Measurements from ENCODE around the gene TNFRSF25. TPM values are rescaled to one million over a fixed set of nuclear protein-coding genes. Genes with fewer than 3 reads are reported as not detected.

TNFRSF25 gene
- total and polyA plus RNA-seq, 2 of the 8 experiments (the other 6 are each of a cell fraction or from before 2014, with no cell fraction given) = 10.7 to 19.5 TPM

DNA sequence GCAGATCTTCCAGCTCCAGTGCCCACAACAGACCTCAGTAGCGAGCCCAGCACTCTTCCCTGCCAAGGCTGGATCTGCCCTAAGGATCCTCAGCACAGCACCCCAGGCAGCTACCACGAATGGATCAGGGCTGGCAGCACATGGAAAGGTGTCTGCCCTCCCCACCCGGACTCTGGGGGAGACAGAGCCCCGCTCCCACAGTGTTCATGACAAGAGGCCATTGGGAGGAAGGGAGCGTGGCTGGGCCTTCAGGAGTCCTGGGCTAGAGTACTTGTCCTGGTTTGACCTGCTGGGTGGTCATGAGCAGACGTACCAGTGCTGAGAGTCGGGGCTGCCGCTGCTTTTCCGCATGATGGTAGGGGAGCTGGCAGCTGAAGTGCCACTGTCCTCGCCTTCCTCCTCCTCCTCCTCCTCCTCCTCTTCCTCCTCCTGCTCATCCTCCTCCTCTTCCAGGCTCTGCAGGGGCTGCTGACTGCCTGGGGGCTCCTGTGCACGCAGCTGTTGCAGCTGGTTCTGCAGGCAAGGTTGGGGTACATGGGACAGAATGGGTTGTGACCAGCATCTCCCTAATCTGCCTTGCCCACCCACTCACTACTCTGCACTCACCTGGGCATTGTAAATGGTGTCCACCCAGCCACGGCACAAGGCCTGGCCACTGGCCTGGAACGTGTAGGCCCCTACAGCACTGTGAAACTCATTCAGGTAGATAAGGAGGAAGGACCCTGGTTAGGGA is 2.9 kb upstream of the TNFRSF25 start:
- ChIA-PET POLR2A (ENCODE audit: partially characterized antibody) (interaction anchor here (0.5 to 13.7 kb wide), 3 partner anchors 18 to 309 kb away, joined by 3 to 123 read pairs (median 3); no protein-coding TSS in a partner anchor), CTCF (ENCODE audit: partially characterized antibody) (interaction anchor here (1.0 to 6.1 kb wide), 11 partner anchors 8 to 45 kb away, joined by 3 to 37 read pairs (median 13); no protein-coding TSS in a partner anchor)
- Histone ChIP-seq H3K23me2 (ENCODE audit: low read depth, low read length) (no peaks in the 10 kb centered on the region; the same call in 1 of the 2 replicates), H4K20me1 (replicated peaks in 1 of 2; ENCODE audit: control insufficient read depth in 1 of 2, insufficient read depth in 2 of 2, low read length in 2 of 2) (peaks cover 5 to 12% of the 10 kb centered on the region in 2 experiments), H3K79me2 (ENCODE audit: control insufficient read depth in 1 of 2, insufficient read depth in 2 of 2, low read length in 2 of 2) (no peaks in the 10 kb centered on the region), H3K27me3 (replicated peaks in 1 of 4; ENCODE audit: control insufficient read depth in 3 of 4, extremely low read depth in 1 of 4, insufficient read depth in 3 of 4, low read length in 3 of 4) (peaks cover 0 to 7% (median 3%) of the 10 kb centered on the region in 4 experiments; a peak in 2 of 7 replicates), H2BK120ac (replicated peaks; ENCODE audit: low read depth, low read length) (no peak overlapping the region), H3K4me2 (ENCODE audit: insufficient read depth in 1 of 2, low read depth in 2 of 2, low read length in 2 of 2) (no peak overlapping the region), H3K9ac (replicated peaks in 1 of 4; ENCODE audit: extremely low read depth in 1 of 4, low read depth in 3 of 4, low read length in 3 of 4) (no peak overlapping the region), H3K79me1 (ENCODE audit: low read depth, low read length) (no peaks in the 10 kb centered on the region), H3K4ac (replicated peaks; ENCODE audit: insufficient read length, low read depth, low read length) (no peak overlapping the region), H2BK5ac (ENCODE audit: low read depth, low read length) (peak overlapping the region; percentile 24; the same call in 1 of the 2 replicates), H4K8ac (ENCODE audit: extremely low read depth, insufficient read depth, low read length) (no peak overlapping the region), H2AK5ac (ENCODE audit: low read depth, low read length) (no peak overlapping the region), H3K27ac (ENCODE audit: low read depth, low read length) (no peak overlapping the region), H3K23ac (ENCODE audit: insufficient read length) (no peak overlapping the region), H2BK12ac (ENCODE audit: low read depth, low read length) (no peak overlapping the region), H2AFZ (ENCODE audit: low read length) (no peak overlapping the region), H2BK20ac (ENCODE audit: low read length) (no peak overlapping the region), H3K14ac (ENCODE audit: insufficient read length) (no peak overlapping the region), H4K5ac (ENCODE audit: insufficient read length, low read depth, low read length) (no peak overlapping the region), H3K36me3 (ENCODE audit: control insufficient read depth in 2 of 4, insufficient read depth in 4 of 4, low read length in 3 of 4) (peaks cover 5 to 24% (median 11%) of the 10 kb centered on the region in 4 experiments; a peak in 5 of 8 replicates), H3K9me3 (ENCODE audit: insufficient read depth in 2 of 2, low read depth in 1 of 2, low read length in 1 of 2) (no peaks in the 10 kb centered on the region), H4K91ac (replicated peaks; ENCODE audit: insufficient read length, low read length) (no peak overlapping the region), H3K4me3 (ENCODE audit: extremely low read depth in 1 of 4, insufficient read depth in 2 of 4, low read depth in 3 of 4, low read length in 4 of 4) (no peak overlapping the region), H3K18ac (ENCODE audit: extremely low read depth, low read length) (no peak overlapping the region), H2BK15ac (ENCODE audit: low read length) (no peak overlapping the region), H3K56ac (replicated peaks; ENCODE audit: insufficient read length, low read depth, low read length) (no peak overlapping the region), H3K4me1 (replicated peaks in 1 of 4; ENCODE audit: control insufficient read depth in 3 of 4, insufficient read depth in 4 of 4, low read length in 3 of 4) (peaks cover 0 to 15% (median 10%) of the 10 kb centered on the region in 4 experiments; a peak in 6 of 7 replicates)
- DNase-seq (ENCODE audit: low read depth in 1 of 2, low spot score in 2 of 2) (no peak), FAIRE-seq (no peak)
- WGBS, 2 experiments (ENCODE audit: extremely low coverage in 1 of 2, insufficient coverage in 1 of 2, insufficient read length in 1 of 2, insufficient replicate concordance in 2 of 2, low coverage in 1 of 2, low lambda C conversion rate in 2 of 2, missing lambda C conversion rate in 1 of 2) = 90% methylated on average over 11 of the region's 13 CpGs; no CpG with 5 or more reads in 1 of the 2 experiments
- no peak for TF ChIP-seq KDM4A (IDR thresholded peaks at IDR 0.05; ENCODE audit: low read depth, low read length, severe bottlenecking)
- no peak for TF ChIP-seq RFX5 (IDR thresholded peaks at IDR 0.05; ENCODE audit: borderline replicate concordance, low read depth, low read length)
- no peak for TF ChIP-seq FOSL1 (IDR thresholded peaks at IDR 0.05; ENCODE audit: insufficient read depth, low read depth, low read length)
- TF ChIP-seq JUN (IDR thresholded peaks at IDR 0.05; ENCODE audit: low read depth, low read length) = no peak
- no peak for TF ChIP-seq ATF3 (IDR thresholded peaks at IDR 0.05; ENCODE audit: insufficient read depth, low read depth, low read length)
- no peak for TF ChIP-seq SIX5 (IDR thresholded peaks at IDR 0.05; ENCODE audit: low read depth, low read length)
- no peak for TF ChIP-seq POU5F1 (IDR thresholded peaks at IDR 0.05; ENCODE audit: low read depth, low read length)
- TF ChIP-seq, protein P1, sequence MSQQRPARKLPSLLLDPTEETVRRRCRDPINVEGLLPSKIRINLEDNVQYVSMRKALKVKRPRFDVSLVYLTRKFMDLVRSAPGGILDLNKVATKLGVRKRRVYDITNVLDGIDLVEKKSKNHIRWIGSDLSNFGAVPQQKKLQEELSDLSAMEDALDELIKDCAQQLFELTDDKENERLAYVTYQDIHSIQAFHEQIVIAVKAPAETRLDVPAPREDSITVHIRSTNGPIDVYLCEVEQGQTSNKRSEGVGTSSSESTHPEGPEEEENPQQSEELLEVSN (IDR thresholded peaks at IDR 0.05) = no peak
- no peak for TF ChIP-seq YY1 (IDR thresholded peaks at IDR 0.05; ENCODE audit: low read depth, low read length)
- no peak for TF ChIP-seq TAF7 (optimal IDR thresholded peaks at IDR 0.05; ENCODE audit: borderline replicate concordance, low read depth, low read length)
- TF ChIP-seq POLR2AphosphoS5 (IDR thresholded peaks at IDR 0.05; ENCODE audit: low read depth, low read length) = no peak
- TF ChIP-seq POLR2A (IDR thresholded peaks at IDR 0.05; ENCODE audit: control extremely low read depth in 1 of 2, low read depth in 2 of 2, low read length in 2 of 2) = no peak

All from H1 (cell line).